HCT116 (cell line): ENCODE measurements around the gene TOPAZ1. TPM values are rescaled to one million over a fixed set of nuclear protein-coding genes. Genes with fewer than 3 reads are reported as not detected.

Experiments
- ATAC-seq: fragments of 200-7000 bp; cut with Tn5 transposase; 2 replicates; pipeline ENCODE4 v1.9.1; 2020; ENCODE audit warnings: mild to moderate bottlenecking, moderate library complexity
- BruUV-seq: library from RNA; stranded (reverse); fragments of 400-500 nt; replicated peaks from 2 replicates; lab custom pipeline; 2021; lab: Mats Ljungman, UMichigan
- CTCF ChIA-PET: fragments of 300-600 bp; sonication (Branson Sonifier 250); formaldehyde crosslinking; loops from one replicate; lab custom pipeline; 2021; ENCODE audit warnings: antibody characterized with exemption; lab: Charles Lee
- POLR2A ChIA-PET: fragments of 300-600, 350-600 bp; sonication (Branson Sonifier 250); formaldehyde crosslinking; loops from one replicate; lab custom pipeline; 2021; ENCODE audit warnings: antibody characterized with exemption; lab: Charles Lee
- RAD21 ChIA-PET, 2 experiments: fragments of 300-600 bp; sonication (Branson Sonifier 250); formaldehyde crosslinking; loops; one replicate each; lab custom pipeline; 2023; ENCODE audit warnings: low total read pairs in 2 of 2; ENCODE audit not compliant: uncharacterized antibody in 2 of 2, unreplicated experiment in 2 of 2, low non-redundant PET in 1 of 2; lab: Charles Lee
- DNase-seq: peaks from one replicate; pipeline ENCODE4 v3.0.0-alpha.2; 2010; ENCODE audit warnings: low read depth, low spot score
- H2AFZ ChIP-seq: fragments of 200-600 bp; shearing (Covaris generic), sonication (generic); 2 replicates; pipeline ENCODE4 v1.6.1; 2017; ENCODE audit warnings: low read depth, mixed run types, mixed read lengths, antibody characterized with exemption, low read length; ENCODE audit not compliant: poor library complexity, severe bottlenecking
- H3K27ac ChIP-seq: 2 replicates; pipeline ENCODE4 v1.5.1; 2012; ENCODE audit warnings: low read depth, low read length
- H3K27me3 ChIP-seq: fragments of 200-600 bp; sonication (generic); 2 replicates; pipeline ENCODE4 v1.6.1; 2016; ENCODE audit warnings: mixed run types, low read length, mixed read lengths; ENCODE audit not compliant: insufficient read depth
- H3K36me3 ChIP-seq, 2 experiments: fragments of 200-500 bp in 1 of 2; fragments of 200-600 bp in 1 of 2; sonication (Bioruptor generic) in 1 of 2; sonication (generic) in 1 of 2; 2 replicates each; pipeline versions ENCODE4 v1.5.1 to v1.6.1; 2014 to 2016; ENCODE audit warnings: low read length in 2 of 2, inconsistent platforms in 1 of 2, mixed read lengths in 1 of 2, mixed run types in 1 of 2; ENCODE audit not compliant: insufficient read depth in 2 of 2, control insufficient read depth in 1 of 2
- H3K4me1 ChIP-seq, 2 experiments: fragments of 200-600 bp in 1 of 2; sonication (generic) in 1 of 2; 2 replicates each; pipeline versions ENCODE4 v1.5.1 to v1.6.1; 2012 to 2017; ENCODE audit warnings: low read length in 2 of 2, inconsistent platforms in 1 of 2, mild to moderate bottlenecking in 1 of 2, mixed read lengths in 1 of 2, mixed run types in 1 of 2, moderate library complexity in 1 of 2; ENCODE audit not compliant: insufficient read depth in 2 of 2, control insufficient read depth in 1 of 2
- H3K4me2 ChIP-seq: fragments of 200-600 bp; sonication (generic); 2 replicates; pipeline ENCODE4 v1.6.1; 2017; ENCODE audit warnings: mixed run types, low read length, mixed read lengths
- H3K4me3 ChIP-seq, 2 experiments: fragments of 200-600 bp in 1 of 2; sonication (generic) in 1 of 2; replicated peaks in 1 of 2; 2 replicates each; pipeline ENCODE4 v1.5.1; 2011 to 2016; ENCODE audit warnings: low read length in 2 of 2, control low read depth in 1 of 2, low read depth in 1 of 2, mild to moderate bottlenecking in 1 of 2, mixed read lengths in 1 of 2, mixed run types in 1 of 2
- H3K79me2 ChIP-seq: fragments of 200-600 bp; sonication (generic); 2 replicates; pipeline ENCODE4 v1.6.1; 2017; ENCODE audit warnings: mild to moderate bottlenecking, mixed run types, low read length, moderate library complexity, mixed read lengths; ENCODE audit not compliant: insufficient read depth
- H3K9ac ChIP-seq: fragments of 200-600 bp; sonication (generic); 2 replicates; pipeline ENCODE4 v1.6.1; 2016; ENCODE audit warnings: low read length, mixed read lengths
- H3K9me2 ChIP-seq: fragments of 200-600 bp; sonication (generic), shearing (Covaris generic); 2 replicates; pipeline ENCODE4 v1.6.1; 2017; ENCODE audit warnings: mixed run types, mild to moderate bottlenecking, moderate library complexity; ENCODE audit not compliant: insufficient read depth
- H3K9me3 ChIP-seq, 2 experiments: fragments of 200-500 bp in 1 of 2; fragments of 200-600 bp in 1 of 2; sonication (Bioruptor generic) in 1 of 2; sonication (generic) in 1 of 2; 2 replicates each; pipeline ENCODE4 v1.6.1; 2014 to 2017; ENCODE audit warnings: low read length in 2 of 2, mixed read lengths in 2 of 2, inconsistent platforms in 1 of 2, low read depth in 1 of 2, mild to moderate bottlenecking in 1 of 2, mixed run types in 1 of 2, moderate library complexity in 1 of 2; ENCODE audit not compliant: control insufficient read depth in 1 of 2, insufficient read depth in 1 of 2
- H4K20me1 ChIP-seq: fragments of 200-600 bp; sonication (generic), shearing (Covaris generic); 2 replicates; pipeline ENCODE4 v1.6.1; 2017; ENCODE audit warnings: mixed run types, mild to moderate bottlenecking, moderate library complexity; ENCODE audit not compliant: insufficient read depth
- ATF3 ChIP-seq: IDR thresholded peaks from 2 replicates; pipeline ENCODE4 v1.6.1; 2012
- CBX3 ChIP-seq: IDR thresholded peaks from 2 replicates; pipeline ENCODE4 v1.6.1; 2012; ENCODE audit warnings: low read depth
- CEBPB ChIP-seq: IDR thresholded peaks from 2 replicates; pipeline ENCODE4 v1.6.1; 2012; ENCODE audit warnings: low read depth
- CTCF ChIP-seq, 3 experiments: fragments of 200-600 bp in 1 of 3; sonication (generic) in 1 of 3; IDR thresholded peaks in 2 of 3; conservative IDR thresholded peaks in 1 of 3; 2 replicates each; pipeline ENCODE4 v1.5.1; 2012 to 2017; ENCODE audit warnings: low read depth in 2 of 3, low read length in 2 of 3, antibody characterized with exemption in 1 of 3, borderline replicate concordance in 1 of 3, control low read depth in 1 of 3, mild to moderate bottlenecking in 1 of 3, mixed read lengths in 1 of 3, mixed run types in 1 of 3, moderate library complexity in 1 of 3; ENCODE audit not compliant: insufficient read depth in 1 of 3
- EZH2 ChIP-seq: fragments of 200-600 bp; sonication (generic); IDR thresholded peaks from 2 replicates; pipeline ENCODE4 v1.6.1; 2017; ENCODE audit warnings: antibody characterized with exemption, mixed run types
- EZH2phosphoT487 ChIP-seq: fragments of 200-600 bp; IDR thresholded peaks from 2 replicates; pipeline ENCODE4 v1.6.1; 2018; ENCODE audit warnings: antibody characterized with exemption, borderline replicate concordance
- FOSL1 ChIP-seq: IDR thresholded peaks from 2 replicates; pipeline ENCODE4 v1.6.1; 2012; ENCODE audit warnings: low read depth
- JUND ChIP-seq: IDR thresholded peaks from 2 replicates; pipeline ENCODE4 v1.6.1; 2012
- MAX ChIP-seq: IDR thresholded peaks from 2 replicates; pipeline ENCODE4 v1.6.1; 2012
- POLR2AphosphoS5 ChIP-seq: IDR thresholded peaks from 2 replicates; pipeline ENCODE4 v1.6.1; 2011; ENCODE audit warnings: mild to moderate bottlenecking, low read depth, low read length, moderate library complexity
- RAD21 ChIP-seq: IDR thresholded peaks from 2 replicates; pipeline ENCODE4 v1.6.1; 2012; ENCODE audit warnings: low read depth, mild to moderate bottlenecking
- REST ChIP-seq: IDR thresholded peaks from 2 replicates; pipeline ENCODE4 v1.6.1; 2012; ENCODE audit warnings: low read depth
- SIN3A ChIP-seq: IDR thresholded peaks from 2 replicates; pipeline ENCODE4 v1.6.1; 2012; ENCODE audit warnings: low read depth
- SRF ChIP-seq: IDR thresholded peaks from 2 replicates; pipeline ENCODE4 v1.6.1; 2012; ENCODE audit warnings: low read depth
- TCF7L2 ChIP-seq: IDR thresholded peaks from 2 replicates; pipeline ENCODE4 v1.7.0; 2011; ENCODE audit warnings: borderline replicate concordance, inconsistent platforms; ENCODE audit not compliant: insufficient read depth, insufficient read length; ENCODE audit errors: extremely low read depth
- YY1 ChIP-seq: IDR thresholded peaks from 2 replicates; pipeline ENCODE4 v1.6.1; 2011; ENCODE audit warnings: low read length, low read depth, moderate library complexity, mild to moderate bottlenecking; ENCODE audit not compliant: insufficient replicate concordance; ENCODE audit errors: extremely low read depth
- ZBTB33 ChIP-seq: IDR thresholded peaks from 2 replicates; pipeline ENCODE4 v1.6.1; 2011; ENCODE audit warnings: mild to moderate bottlenecking, low read length, moderate library complexity; ENCODE audit not compliant: insufficient replicate concordance; ENCODE audit errors: extremely low read depth
- ZFX ChIP-seq: fragments of 450-650 bp; IDR thresholded peaks from 2 replicates; pipeline ENCODE4 v1.6.1; 2017
- ZNF274 ChIP-seq: fragments of 200-500 bp; sonication (Bioruptor generic); IDR thresholded peaks from 2 replicates; pipeline ENCODE4 v1.6.1; 2014; ENCODE audit warnings: mild to moderate bottlenecking, low read depth, low read length, inconsistent platforms
- intact Hi-C: fragments of 100-400 bp; cut with micrococcal nuclease; formaldehyde crosslinking; loops from 2 replicates; pipeline ENCODE4 v1.10.0; 2022
- total RNA-seq: library from RNA; stranded (reverse); gene quantifications from one replicate; pipeline ENCODE4 v1.2.1, GENCODE V29; 2021; ENCODE audit not compliant: unreplicated experiment

TOPAZ1 gene
- total RNA-seq, 1 experiment from 2014 or later = not detected

- RAD21 ChIA-PET = no interaction called here
- H3K4me1 ChIP-seq = peaks cover 0 to 4% of the 10 kb centered on the region in 2 experiments; a peak in 1 of 4 replicates
- H3K4me2 ChIP-seq = no peak overlapping the region
- no peaks in the 10 kb centered on the region for H3K36me3 ChIP-seq
- intact Hi-C loops = loop anchor here (5.0 to 10.0 kb wide), 2 partner anchors 211 to 303 kb away; partner anchors contain the start of gene ZNF197
- no peak overlapping the region for H3K27ac ChIP-seq
- no peak overlapping the region for H3K4me3 ChIP-seq
- H3K27me3 ChIP-seq = no peaks in the 10 kb centered on the region
- H2AFZ ChIP-seq = no peak overlapping the region
- POLR2A ChIA-PET = no interaction called here
- CTCF ChIA-PET = no interaction called here
- no TSS peak for BruUV-seq
- H3K9me2 ChIP-seq = no peaks in the 10 kb centered on the region
- ATAC-seq (no peak), DNase-seq (no peak)
- TF ChIP-seq REST (no peak), MAX (no peak), ZNF274 (no peak), POLR2AphosphoS5 (no peak), ZFX (no peak), FOSL1 (no peak), TCF7L2 (no peak), JUND (no peak), EZH2phosphoT487 (no peak), YY1 (no peak), CTCF (IDR thresholded peaks at IDR 0.05 in 2 of 3, conservative IDR thresholded peaks at IDR 0.05 in 1 of 3; ENCODE audit: borderline replicate concordance in 1 of 3, insufficient read depth in 1 of 3, low read depth in 2 of 3, low read length in 2 of 3) (no peak), CEBPB (no peak), RAD21 (no peak), SRF (no peak), EZH2 (no peak), SIN3A (no peak), CBX3 (no peak), ATF3 (no peak), ZBTB33 (no peak)
- H3K9ac ChIP-seq = no peak overlapping the region
- H3K79me2 ChIP-seq = no peaks in the 10 kb centered on the region
- H3K9me3 ChIP-seq = no peaks in the 10 kb centered on the region
- no peaks in the 10 kb centered on the region for H4K20me1 ChIP-seq
Observed at GRCh38 chr3:44321335-44321734, 79.6 kb downstream of the TOPAZ1 start.
